ENCODE measurements around the gene CMTM1.

GRCh38 chr16:66610111-66610820, 44.0 kb downstream of the CMTM1 start:
- TF ChIP-seq CTCF (conservative IDR thresholded peaks at IDR 0.05) (no peak), ZFX (IDR thresholded peaks at IDR 0.05) (no peak)

Measured in C4-2B (cell line).